Fibroblast of lung (primary cell): ENCODE data around the gene ZC3H12D.

Experiments used
- EZH2 ChIP-seq: IDR thresholded peaks from 2 replicates; pipeline ENCODE4 v1.5.1; 2012; ENCODE audit warnings: low read length, control low read depth, mild to moderate bottlenecking; ENCODE audit errors: missing control alignments
- TF ChIP-seq, protein P1 (sequence below), 2 donors: IDR thresholded peaks in 1 of 2; conservative IDR thresholded peaks in 1 of 2; 1 replicate in 1 of 2; 2 replicates in 1 of 2; pipeline ENCODE4 v1.5.1; 2011 to 2012; ENCODE audit warnings: low read length in 2 of 2, control low read depth in 1 of 2, inconsistent platforms in 1 of 2, low read depth in 1 of 2, mild to moderate bottlenecking in 1 of 2

DNA sequence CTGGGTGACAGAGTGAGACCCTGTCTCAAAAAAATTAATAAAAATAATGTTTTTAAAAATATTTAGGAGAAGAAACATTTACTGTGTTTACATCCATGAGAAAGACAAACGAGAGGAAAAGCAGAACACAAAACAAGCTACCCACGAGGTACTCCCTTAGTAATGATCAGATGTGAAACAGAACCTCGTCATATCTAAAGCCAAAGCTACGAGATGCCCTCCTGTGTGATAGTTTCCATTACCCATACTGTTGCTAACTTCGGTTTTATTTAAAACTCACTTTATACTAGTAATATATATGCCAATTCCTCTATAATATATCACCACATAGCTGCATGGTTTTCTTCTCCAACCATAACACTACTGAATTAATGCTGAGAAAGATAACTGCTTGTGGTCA, 63.7 kb downstream of the ZC3H12D start:
- TF ChIP-seq, protein P1, sequence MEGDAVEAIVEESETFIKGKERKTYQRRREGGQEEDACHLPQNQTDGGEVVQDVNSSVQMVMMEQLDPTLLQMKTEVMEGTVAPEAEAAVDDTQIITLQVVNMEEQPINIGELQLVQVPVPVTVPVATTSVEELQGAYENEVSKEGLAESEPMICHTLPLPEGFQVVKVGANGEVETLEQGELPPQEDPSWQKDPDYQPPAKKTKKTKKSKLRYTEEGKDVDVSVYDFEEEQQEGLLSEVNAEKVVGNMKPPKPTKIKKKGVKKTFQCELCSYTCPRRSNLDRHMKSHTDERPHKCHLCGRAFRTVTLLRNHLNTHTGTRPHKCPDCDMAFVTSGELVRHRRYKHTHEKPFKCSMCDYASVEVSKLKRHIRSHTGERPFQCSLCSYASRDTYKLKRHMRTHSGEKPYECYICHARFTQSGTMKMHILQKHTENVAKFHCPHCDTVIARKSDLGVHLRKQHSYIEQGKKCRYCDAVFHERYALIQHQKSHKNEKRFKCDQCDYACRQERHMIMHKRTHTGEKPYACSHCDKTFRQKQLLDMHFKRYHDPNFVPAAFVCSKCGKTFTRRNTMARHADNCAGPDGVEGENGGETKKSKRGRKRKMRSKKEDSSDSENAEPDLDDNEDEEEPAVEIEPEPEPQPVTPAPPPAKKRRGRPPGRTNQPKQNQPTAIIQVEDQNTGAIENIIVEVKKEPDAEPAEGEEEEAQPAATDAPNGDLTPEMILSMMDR (conservative IDR thresholded peaks at IDR 0.05 in 1 of 2, IDR thresholded peaks at IDR 0.05 in 1 of 2; ENCODE audit: low read depth in 1 of 2, low read length in 2 of 2): no peak
- no peak for TF ChIP-seq EZH2
